ENCODE measurements around the gene TNFAIP8L1.
A peak's percentile ranks its signal among the peaks of the same experiment; 100 is the strongest.

TNFAIP8L1 gene

DNA sequence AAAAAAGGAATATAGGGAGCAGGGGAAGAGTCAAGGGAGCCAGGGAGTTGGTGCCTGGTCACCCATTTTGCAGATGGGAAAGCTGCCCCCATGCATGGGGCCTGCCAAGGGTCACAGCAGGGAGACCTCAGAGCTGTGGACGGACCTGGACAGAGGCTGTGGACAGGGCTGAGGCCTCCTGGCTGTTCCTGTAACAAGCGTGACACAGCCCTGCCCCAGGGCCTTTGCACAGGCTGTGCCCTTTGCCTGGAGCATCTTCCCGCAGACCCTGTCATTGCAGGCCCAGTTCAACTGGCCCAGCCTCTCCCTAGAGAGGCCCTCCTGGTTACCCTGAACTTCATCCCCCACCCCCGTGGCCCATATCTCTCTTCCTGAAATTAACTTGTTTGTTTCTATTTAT, 6.4 kb downstream of the TNFAIP8L1 start:
- FAIRE-seq (no peak), DNase-seq (ENCODE audit: insufficient read length, low spot score) (no peak)

DNA sequence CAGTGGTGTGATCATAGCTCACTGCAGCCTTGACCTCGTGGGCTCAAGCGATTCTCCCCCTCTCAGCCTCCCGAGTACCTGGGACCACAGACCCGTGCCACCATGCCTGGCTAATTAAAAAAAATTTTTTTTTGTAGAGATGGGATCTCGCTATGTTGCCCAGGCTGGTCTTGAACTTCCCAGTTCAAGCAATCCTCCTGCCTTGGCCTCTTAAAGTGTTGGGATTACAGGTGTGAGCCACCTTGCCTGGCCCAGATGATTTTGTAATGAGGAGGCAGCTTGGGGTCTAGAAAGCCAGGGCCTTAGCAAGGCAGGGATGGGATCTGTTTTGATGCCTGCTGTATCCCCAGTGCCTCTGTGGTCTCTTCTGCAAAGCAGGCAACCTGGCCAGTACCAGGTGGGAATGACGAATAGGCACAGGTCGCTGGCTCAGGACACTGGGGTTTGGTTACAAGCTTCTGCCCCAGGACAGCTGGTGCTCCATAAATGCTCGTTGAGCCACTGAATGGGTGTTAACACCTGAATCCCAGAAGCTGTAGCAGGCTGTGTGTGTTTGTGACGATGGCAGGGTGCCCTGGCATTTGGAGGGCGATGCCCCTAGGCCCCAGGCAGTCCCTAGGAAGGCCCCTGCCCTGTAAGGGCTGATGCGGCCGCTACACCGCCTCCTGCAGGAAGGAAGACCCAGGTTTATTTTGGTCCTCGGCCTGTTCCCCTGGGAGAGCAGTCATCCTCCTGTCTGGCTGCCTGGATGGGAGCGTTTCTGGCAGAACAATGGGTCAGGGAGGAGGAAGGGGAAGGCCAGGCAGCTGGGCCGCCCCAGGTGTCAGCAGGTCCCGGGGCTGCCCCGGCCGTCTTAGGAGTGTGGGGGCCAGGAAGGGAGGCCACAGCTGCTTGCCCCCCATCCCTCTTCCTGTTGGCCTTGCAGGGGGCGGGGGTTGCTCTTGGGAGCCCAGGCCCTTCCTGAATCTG, 8.6 kb downstream of the TNFAIP8L1 start:
- FAIRE-seq (no peak), DNase-seq (ENCODE audit: insufficient read length, low spot score) (no peak)

DNA sequence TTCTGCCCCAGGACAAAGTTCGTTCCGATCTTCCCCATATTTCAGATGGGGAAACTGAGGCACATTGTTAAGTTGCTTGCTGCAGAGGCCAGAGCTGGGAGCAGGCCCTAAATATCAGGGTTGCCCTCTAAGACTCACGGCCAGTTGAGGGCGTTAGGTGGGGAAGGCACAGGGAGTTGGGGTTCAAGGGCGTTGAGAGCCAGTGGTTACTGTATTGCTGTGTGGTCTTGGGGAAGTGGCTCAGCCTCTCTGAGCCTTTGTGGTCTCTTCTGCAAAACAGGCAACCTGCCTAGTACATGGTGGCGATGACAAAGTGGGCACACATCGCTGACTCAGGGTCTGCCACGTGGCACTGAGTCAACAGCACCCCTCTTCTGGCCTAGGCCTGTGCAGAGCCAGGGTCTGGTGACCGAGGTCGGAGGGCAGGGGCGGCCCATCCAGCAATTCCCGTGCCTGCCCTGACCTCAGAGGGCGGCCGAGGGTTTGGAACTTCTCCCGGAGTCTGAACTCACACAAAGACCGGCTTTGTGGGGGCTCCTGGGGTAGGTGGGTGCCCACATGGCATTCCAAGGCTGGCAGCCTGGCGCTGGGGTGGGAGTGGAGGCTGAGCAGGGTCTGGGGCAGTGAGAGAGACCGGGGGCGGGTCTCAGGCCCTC, 10.2 kb downstream of the TNFAIP8L1 start:
- FAIRE-seq (no peak), DNase-seq (ENCODE audit: insufficient read length, low spot score) (no peak)

DNA sequence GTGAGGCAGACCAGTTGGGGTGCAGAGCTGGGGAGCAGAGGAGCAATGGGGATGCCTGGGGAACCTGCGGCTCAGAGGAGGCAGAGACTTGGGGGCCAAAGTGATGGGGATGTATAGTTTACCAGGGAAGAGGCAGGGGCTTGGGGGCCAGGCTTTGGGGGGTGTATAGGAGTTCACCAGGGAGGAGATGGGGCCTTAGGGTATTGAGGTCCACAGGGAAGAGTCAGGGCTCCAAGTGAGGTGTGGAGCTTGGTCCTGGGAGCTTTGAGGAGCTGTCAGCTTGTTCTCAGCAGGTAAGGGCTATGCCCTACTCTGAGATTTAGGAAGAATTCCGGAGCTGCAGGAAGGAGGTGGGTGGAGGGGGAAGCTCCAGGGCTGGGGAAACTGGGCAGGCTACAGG, 10.8 kb downstream of the TNFAIP8L1 start:
- no peak for DNase-seq (ENCODE audit: insufficient read length, low spot score)
- FAIRE-seq: no peak

DNA sequence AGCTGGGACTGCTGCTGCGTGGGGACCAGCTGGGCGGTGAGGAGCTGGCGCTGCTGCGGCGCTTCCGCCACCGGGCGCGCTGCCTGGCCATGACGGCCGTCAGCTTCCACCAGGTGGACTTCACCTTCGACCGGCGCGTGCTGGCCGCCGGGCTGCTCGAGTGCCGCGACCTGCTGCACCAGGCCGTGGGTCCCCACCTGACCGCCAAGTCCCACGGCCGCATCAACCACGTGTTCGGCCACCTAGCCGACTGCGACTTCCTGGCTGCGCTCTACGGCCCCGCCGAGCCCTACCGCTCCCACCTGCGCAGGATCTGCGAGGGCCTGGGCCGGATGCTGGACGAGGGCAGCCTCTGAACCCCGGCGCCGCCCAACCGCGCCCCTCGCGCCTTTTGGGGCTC, 12.8 kb downstream of the TNFAIP8L1 start:
- no peak for FAIRE-seq
- no peak for DNase-seq (ENCODE audit: insufficient read length, low spot score)

DNA sequence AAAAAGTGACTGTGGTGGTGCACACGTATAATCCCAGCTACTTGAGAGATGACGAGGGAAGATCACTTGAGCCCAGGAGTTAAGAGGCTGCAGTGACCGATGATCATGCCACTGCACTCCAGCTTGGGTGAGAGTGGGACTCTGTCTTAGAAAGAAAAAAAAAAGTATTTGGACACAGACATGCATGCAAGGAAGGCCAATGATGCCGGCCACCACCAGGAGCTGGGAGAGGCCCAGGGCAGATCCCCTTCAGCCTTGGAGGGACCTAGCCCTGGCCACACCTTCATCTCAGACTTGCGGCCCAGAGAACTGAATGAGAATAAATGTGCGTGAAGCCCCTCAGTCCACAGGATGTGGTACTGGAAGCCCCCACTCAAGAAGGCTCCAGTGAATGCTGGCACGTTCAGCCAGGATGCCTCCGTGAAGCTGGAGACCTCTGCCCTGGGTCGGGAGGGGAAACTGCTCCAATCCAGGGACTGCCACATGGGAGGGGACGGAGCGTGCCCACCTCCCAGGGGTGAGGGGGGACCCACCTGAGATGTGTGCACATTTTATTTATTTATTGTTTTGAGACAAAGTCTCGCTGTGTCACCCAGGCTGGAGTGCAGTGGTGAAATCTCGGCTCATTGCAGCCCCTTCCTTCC, 14.6 kb downstream of the TNFAIP8L1 start:
- no peak for FAIRE-seq
- DNase-seq (ENCODE audit: insufficient read length, low spot score): no peak

DNA sequence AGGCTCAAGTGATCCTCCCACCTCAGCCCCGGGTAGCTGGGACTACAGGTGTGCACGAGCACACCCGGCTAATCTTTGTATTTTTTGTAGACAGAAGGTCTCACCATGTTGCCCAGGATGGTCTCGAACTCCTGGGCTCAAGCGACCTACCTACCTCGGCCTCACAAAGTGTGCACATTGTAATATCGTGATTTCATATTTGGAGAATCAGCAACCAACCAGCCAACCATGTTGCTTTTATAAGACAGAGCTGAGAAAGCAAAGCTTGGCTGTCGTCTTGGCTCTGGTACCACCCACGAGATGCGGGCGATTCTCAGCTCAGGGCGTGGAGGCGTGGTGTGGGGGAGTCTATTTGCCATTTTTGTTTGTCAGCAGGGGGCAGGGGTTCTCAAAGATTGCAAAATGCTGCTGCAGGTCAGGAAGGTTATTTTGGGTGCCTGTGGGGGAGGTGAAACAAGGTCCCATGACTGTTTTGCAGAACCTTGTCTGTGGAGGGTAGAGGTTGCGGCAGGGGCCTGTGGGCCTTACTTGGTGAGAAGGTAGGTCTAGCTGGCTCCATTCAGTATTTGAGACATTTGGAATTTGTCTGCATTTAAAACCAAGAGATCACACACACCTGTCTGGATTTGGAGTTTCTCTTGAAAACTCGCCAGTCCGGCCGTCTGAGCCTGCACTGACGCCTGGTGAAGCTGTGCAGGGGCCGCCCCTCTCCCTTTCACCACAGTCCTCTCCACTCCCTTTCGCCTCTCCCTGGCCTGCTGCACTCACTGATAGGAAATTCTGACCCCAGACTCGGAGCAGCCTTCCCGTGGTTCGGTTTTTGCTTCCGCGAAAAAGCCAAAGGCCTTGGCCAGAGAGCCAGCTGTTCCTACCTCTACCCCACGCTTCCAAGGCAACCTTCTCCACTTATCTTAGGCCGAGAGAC, 15.4 kb downstream of the TNFAIP8L1 start:
- DNase-seq (ENCODE audit: insufficient read length, low spot score): no peak
- FAIRE-seq: no peak

DNA sequence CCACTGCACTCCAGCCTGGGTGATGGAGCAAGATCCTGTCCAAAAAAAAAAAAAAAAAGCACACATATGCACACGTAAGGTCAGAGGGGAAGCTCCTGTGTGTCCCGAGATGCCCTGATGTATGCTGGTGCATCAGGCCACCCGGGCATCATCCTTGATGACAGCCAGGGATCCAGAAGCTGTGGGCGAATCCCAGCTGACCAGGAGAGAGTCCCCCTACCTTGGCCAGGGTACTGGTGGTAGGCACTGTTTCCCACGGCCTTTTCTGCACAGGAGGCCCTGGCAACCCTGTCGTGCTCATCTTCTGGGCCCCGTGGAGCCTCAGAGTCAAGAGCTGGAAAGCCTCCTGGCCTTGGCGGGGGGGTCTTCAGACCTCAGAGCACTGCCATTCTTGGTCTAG, 16.8 kb downstream of the TNFAIP8L1 start:
- FAIRE-seq (no peak), DNase-seq (ENCODE audit: insufficient read length, low spot score) (no peak)

DNA sequence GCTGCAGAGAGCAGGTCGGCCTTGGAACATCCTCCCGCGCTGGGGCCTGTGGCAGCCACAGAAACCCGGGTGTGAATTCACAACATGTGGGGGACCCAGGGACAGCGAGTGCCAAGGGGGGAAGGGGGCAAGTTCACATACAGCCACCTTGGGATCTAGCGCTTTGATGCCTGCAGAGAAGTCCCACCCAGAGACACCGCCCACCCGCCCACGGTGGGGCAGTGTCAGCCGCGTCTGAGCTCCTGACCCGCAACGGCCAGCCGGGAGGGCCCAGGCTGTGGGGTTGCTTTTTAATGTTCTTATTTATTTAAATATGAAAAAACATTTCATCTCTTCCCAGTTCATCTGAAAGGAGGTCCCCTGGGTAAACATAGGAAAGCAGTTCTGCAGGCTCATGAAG, 17.9 kb downstream of the TNFAIP8L1 start:
- no peak for DNase-seq (ENCODE audit: insufficient read length, low spot score)
- no peak for FAIRE-seq

DNA sequence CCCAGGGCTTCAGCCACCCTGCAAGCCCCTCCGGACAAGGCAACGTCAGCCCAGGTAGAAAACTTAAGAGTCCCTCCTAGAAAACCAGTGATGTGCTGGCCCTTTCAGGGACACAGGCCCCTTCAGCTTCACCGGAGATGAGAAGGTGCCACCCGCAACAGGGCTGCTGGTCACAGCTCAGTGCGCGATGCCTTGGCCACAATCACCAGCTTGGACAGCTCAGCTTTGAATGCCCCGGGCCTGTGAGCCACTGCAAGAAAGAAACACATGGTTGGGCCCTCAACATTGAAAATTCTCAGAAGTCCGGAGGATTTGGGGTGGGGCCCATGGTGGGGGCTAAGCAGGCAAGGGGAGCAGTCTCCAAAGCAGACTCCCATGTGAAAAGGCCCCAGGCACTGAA, 18.5 kb downstream of the TNFAIP8L1 start:
- FAIRE-seq: no peak
- no peak for DNase-seq (ENCODE audit: insufficient read length, low spot score)

DNA sequence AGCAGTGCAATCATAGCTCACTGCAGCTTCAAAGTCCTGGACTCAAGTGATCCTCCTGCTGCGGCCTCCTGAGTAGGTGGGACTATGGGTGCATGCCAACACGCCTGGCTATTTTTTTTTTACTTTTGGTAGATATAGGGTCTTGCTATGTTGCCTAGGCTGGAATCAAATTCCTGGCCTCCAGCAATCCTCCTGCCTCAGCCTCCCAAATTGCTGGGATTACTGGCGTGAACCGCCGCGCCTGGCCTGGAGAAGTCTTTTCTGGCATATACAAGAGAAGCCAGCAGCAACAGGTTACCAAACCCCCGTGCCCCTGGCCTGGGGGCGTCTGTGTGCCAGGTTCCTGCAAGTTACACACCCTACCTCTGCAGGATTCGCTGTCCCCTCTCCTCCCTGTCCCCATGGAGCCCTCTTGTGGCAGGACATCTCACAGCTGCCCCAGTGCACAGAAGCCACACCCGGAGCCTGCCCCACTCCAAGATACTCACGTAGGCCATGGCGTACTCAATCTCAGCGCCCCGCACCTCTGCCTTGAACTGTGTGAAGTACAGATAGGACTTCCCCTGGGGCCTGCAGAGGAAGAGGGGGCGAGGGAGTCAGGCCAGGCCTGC, 21.0 kb downstream of the TNFAIP8L1 start:
- DNase-seq (ENCODE audit: insufficient read length, low spot score) (no peak), FAIRE-seq (no peak)

DNA sequence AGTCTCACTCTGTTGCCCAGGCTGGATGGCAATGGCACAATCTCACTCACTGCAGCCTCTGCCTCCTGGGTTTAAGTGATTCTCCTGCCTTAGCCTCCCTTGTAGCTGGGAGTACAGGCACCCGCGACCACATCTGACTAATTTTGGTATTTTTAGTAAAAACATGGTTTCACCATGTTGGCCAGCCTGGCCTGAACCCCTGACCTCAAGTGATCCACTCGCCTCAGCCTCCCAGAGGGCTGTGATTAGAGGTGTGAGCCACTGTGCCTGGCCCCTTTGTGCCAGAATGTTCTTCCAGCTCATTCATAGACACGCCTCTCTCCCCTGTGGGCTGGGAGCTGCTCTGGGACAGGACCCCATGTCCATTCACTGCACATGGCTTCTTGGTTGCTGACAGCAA, 21.7 kb downstream of the TNFAIP8L1 start:
- DNase-seq (ENCODE audit: insufficient read length, low spot score): no peak
- no peak for FAIRE-seq

DNA sequence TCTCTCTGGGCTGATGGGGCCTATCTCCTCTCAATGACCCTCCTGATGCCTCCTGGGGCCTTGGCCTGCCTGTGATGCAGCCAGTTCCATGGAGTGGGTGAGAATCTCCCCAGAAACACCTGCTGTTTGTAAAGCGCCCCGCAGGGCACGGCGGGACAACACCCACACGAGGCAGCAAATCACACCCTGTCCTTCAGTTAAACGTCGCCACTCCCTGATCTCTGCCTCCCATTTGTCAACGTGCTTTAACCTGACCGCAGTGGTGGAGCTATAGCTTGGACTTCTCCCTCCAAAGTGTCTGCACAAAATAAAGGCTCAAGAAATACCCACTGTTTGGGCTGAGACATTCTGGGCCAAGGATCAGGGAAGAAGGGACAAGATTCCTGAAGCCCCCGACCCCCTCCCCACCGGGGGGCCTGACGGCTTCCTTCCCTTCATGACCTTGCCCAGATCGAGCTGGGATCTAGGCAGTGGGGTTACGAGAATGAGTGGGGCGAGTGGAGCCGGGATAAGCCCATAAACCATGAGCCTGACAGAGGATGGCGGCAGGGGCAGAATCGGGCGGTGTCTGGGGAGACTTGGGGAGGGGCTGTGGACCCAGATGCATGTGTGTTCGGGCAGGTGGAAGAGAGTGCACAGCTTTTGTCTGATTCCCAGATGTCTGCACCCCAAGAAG, 22.8 kb downstream of the TNFAIP8L1 start:
- DNase-seq (ENCODE audit: insufficient read length, low spot score) (no peak), FAIRE-seq (no peak)

DNA sequence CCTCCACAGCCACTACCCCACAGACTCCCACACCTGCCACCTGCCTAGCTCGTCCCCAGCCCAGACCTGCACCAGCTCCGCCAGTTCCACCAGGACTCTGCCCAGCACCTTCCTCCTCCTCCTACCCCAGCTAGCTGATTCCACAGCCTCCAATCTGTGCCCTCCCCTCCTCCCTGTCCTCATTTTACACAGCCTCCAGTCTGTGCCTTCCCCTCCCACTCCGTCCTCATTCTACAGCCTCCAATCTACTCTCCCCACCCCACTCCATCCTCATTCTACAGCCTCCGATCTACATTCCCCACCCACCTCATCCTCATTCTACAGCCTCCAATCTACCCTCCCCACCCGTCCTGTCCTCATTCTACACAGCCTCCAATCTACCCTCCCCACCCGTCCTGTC, 23.5 kb downstream of the TNFAIP8L1 start:
- DNase-seq (ENCODE audit: insufficient read length, low spot score): no peak
- FAIRE-seq: peak; percentile 31

DNA sequence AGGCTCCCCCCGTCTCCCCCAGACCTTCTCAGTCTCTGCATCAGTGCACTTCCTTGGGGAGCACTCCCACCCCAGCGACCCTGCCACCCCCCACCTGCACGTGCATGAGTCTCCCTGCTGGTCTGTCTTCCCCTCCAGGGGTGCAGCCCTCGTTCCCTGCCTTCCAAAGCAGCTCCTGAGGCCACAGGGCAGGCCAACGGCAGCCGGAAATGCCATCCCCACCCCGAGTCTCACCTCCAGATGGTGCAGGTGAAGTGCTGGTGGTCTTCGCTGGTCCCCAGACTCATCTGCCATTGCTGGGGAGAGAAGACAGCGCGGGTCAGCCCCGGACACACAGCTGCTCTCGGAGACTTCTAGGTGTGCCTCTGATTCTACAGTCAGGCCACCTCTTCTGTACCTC, 25.3 kb downstream of the TNFAIP8L1 start:
- FAIRE-seq (no peak), DNase-seq (ENCODE audit: insufficient read length, low spot score) (no peak)

DNA sequence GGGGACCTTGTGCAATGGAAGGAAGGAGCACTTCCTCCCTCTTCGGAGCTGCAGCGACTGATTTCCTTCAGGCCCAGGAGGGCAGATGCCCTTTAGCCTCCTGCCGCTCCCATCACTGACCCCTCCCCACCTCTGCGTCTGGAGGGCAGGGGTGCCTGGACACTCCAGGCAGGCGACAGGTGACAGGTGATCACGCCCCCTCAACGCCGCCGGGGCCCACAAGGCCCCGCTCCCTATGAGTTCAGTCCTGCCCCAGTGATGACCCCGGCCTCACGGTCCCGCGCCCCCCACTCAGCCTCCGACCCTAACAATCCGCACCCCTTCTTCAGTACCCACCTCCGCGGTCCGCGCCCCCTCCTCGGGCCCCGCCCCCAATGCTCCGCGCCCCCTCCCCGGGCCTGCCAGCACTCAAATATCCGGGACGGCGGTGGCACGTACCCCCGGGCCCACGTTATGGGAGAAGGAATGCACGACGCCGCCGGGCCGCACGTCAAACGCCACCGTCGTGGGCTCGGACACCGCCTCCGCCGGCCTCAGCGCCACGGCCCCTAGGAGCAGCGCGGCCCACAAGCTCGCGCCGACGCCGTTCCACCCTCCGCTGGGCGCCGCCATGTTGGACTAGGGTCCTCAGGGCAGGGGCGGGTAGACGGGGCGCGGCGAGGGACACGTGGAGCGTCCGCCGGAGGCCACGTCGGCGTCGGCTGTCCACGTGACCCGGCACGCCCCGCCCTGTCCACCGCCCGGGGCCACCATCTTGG, 30.6 kb downstream of the TNFAIP8L1 start, which contains the start of gene MYDGF:
Gene MYDGF, minus strand, starts transcription at position 620 of the 758 bp plus-strand sequence. Its CDS starts 8 bp downstream, at position 612.
- FAIRE-seq (peak; percentile 78), DNase-seq (ENCODE audit: insufficient read length, low spot score) (peak; percentile 99)

DNA sequence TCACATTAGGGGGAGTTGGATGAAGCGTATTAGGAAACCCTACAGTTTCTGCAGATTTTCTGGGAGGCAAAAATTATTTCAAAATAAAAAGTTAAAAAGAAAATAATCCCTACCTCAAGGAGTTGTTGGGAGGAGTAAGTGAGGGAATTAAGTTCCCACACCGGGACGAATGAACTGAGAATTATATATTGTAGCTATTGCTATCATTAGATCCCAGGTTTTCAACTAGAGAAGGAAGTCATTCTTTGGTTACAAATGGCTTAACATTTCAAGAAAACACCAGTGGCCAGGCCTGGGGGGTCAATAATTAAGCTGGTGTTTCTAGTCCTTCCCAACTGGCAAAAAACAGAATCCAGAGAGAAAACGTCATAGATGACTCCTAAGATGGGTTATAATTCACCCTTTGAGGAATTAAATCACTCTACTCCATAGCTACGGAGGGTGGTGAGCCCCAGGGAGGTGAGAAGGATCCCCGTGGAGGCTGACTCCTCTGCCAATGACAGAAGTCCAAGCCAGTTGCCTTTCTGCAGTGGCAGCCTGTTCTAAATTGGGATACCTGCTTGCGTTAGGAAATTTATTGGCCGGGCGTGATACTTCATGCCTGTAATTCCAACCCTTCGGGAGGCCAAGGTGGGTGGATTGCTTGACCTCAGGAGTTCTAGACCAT, 32.0 kb downstream of the TNFAIP8L1 start:
- no peak for DNase-seq (ENCODE audit: insufficient read length, low spot score)

DNA sequence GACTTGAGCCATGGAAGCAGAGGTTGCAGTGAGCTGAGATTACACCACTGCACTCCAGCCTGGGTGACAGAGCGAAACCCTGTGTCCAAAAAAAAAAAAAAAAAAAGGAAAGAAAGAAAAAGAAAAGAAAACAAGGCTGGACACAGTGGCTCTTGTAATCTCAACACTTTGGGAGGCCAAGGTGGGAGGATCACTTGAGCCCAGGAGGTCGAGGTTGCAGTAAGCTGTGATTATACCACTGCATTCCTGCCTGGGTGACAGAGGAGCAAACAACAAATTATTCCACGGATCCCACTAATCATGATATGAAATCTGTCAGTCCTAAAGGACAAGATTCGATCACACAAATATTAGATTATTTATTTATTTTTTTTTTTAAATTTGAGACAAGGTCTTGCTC, 33.9 kb downstream of the TNFAIP8L1 start:
- DNase-seq (ENCODE audit: insufficient read length, low spot score) (no peak), FAIRE-seq (no peak)

More for the DNA sequence above, 32.0 kb downstream of the TNFAIP8L1 start:
- FAIRE-seq: no peak

Measured in GM19239 (cell line).